Measurements from ENCODE around the gene THAP12. TPM values are rescaled to one million over a fixed set of nuclear protein-coding genes. Genes with fewer than 3 reads are reported as not detected.
"Not testable (repeated sequence)": the region's sequence is repeated elsewhere in the genome, so short reads cannot be mapped to it uniquely, and the experiment has no call there.

The THAP12 gene
- total RNA-seq, 2 experiments from 2014 or later, result 51.1 to 52.9 TPM

GRCh38 chr11:76330651-76331050, 50.3 kb downstream of the THAP12 start:
- no peak for DNase-seq
- no peak overlapping the region for H3K4me3 Mint-ChIP-seq
- H3K27me3 Mint-ChIP-seq, result peaks cover 3% of the 10 kb centered on the region
- ChIA-PET POLR2A (interaction anchor here (0.7 kb wide), 1 partner anchor 695 kb away, joined by 3 read pairs; no protein-coding TSS in a partner anchor), CTCF (no interaction called here)
- no peak overlapping the region for H3K27ac Mint-ChIP-seq
- H3K4me1 Mint-ChIP-seq, result peaks cover 7% of the 10 kb centered on the region
- H3K9me3 Mint-ChIP-seq, result peaks cover 17% of the 10 kb centered on the region
- H3K36me3 Mint-ChIP-seq (ENCODE audit: low read depth), result peaks cover 8% of the 10 kb centered on the region

GRCh38 chr11:76329983-76330382, 50.9 kb downstream of the THAP12 start:
- Mint-ChIP-seq H3K27ac (no peak overlapping the region), H3K4me3 (no peak overlapping the region), H3K27me3 (peaks cover 6% of the 10 kb centered on the region), H3K9me3 (peaks cover 12% of the 10 kb centered on the region), H3K4me1 (peaks cover 9% of the 10 kb centered on the region), H3K36me3 (ENCODE audit: low read depth) (peaks cover 5% of the 10 kb centered on the region)
- ChIA-PET CTCF (no interaction called here), POLR2A (no interaction called here)
- no peak for DNase-seq

GRCh38 chr11:76329084-76329648, 51.8 kb downstream of the THAP12 start:
- peaks cover 2% of the 10 kb centered on the region for H3K36me3 Mint-ChIP-seq (ENCODE audit: low read depth)
- peaks cover 7% of the 10 kb centered on the region for H3K9me3 Mint-ChIP-seq
- no peak for DNase-seq
- H3K27ac Mint-ChIP-seq, result no peak overlapping the region
- CTCF ChIA-PET, result interaction anchor here (1.0 kb wide), 1 partner anchor 10 kb away, joined by 3 read pairs; no protein-coding TSS in a partner anchor
- no peak overlapping the region for H3K4me3 Mint-ChIP-seq
- POLR2A ChIA-PET, result no interaction called here
- H3K4me1 Mint-ChIP-seq, result peaks cover 11% of the 10 kb centered on the region
- peaks cover 6% of the 10 kb centered on the region for H3K27me3 Mint-ChIP-seq

- peaks cover 8% of the 10 kb centered on the region for H3K27me3 Mint-ChIP-seq
- ChIA-PET CTCF (interaction anchor here (1.5 to 2.1 kb wide), 2 partner anchors 9 to 120 kb away, joined by 3 to 7 read pairs; no protein-coding TSS in a partner anchor), POLR2A (no interaction called here)
- H3K4me3 Mint-ChIP-seq, result no peak overlapping the region
- DNase-seq, result no peak
- no peaks in the 10 kb centered on the region for H3K9me3 Mint-ChIP-seq
- H3K4me1 Mint-ChIP-seq, result peaks cover 24% of the 10 kb centered on the region
- no peak overlapping the region for H3K27ac Mint-ChIP-seq
- no peaks in the 10 kb centered on the region for H3K36me3 Mint-ChIP-seq (ENCODE audit: low read depth)
Observed at GRCh38 chr11:76327756-76328388, 53.1 kb downstream of the THAP12 start.

- no peak overlapping the region for H3K27ac Mint-ChIP-seq
- ChIA-PET POLR2A (no interaction called here), CTCF (interaction anchor here (1.5 to 2.1 kb wide), 2 partner anchors 8 to 119 kb away, joined by 3 to 7 read pairs; no protein-coding TSS in a partner anchor)
- peaks cover 14% of the 10 kb centered on the region for H3K27me3 Mint-ChIP-seq
- DNase-seq, result no peak
- no peak overlapping the region for H3K4me3 Mint-ChIP-seq
- peaks cover 31% of the 10 kb centered on the region for H3K4me1 Mint-ChIP-seq
- no peaks in the 10 kb centered on the region for H3K9me3 Mint-ChIP-seq
- H3K36me3 Mint-ChIP-seq (ENCODE audit: low read depth), result no peaks in the 10 kb centered on the region
Observed at GRCh38 chr11:76327202-76327601, 53.7 kb downstream of the THAP12 start.

GRCh38 chr11:76325185-76325584, 55.7 kb downstream of the THAP12 start:
- H3K27me3 Mint-ChIP-seq, result peaks cover 29% of the 10 kb centered on the region
- CTCF ChIA-PET, result interaction anchor here (3.7 kb wide), 1 partner anchor 117 kb away, joined by 50 read pairs; the partner anchor contains the start of gene WNT11
- H3K4me3 Mint-ChIP-seq, result no peak overlapping the region
- no peak overlapping the region for H3K27ac Mint-ChIP-seq
- POLR2A ChIA-PET, result interaction anchor here (1.4 kb wide), 1 partner anchor 14 kb away, joined by 3 read pairs; no protein-coding TSS in a partner anchor
- no peak for DNase-seq
- no peaks in the 10 kb centered on the region for H3K36me3 Mint-ChIP-seq (ENCODE audit: low read depth)
- peaks cover 37% of the 10 kb centered on the region for H3K4me1 Mint-ChIP-seq
- H3K9me3 Mint-ChIP-seq, result no peaks in the 10 kb centered on the region

GRCh38 chr11:76323804-76324203, 57.1 kb downstream of the THAP12 start:
- Mint-ChIP-seq H3K27ac (peak overlapping the region; percentile 75), H3K9me3 (no peaks in the 10 kb centered on the region), H3K36me3 (ENCODE audit: low read depth) (no peaks in the 10 kb centered on the region), H3K4me3 (no peak overlapping the region), H3K4me1 (peaks cover 37% of the 10 kb centered on the region), H3K27me3 (peaks cover 36% of the 10 kb centered on the region)
- ChIA-PET CTCF (interaction anchor here (1.3 to 3.7 kb wide), 3 partner anchors 14 to 189 kb away, joined by 4 to 50 read pairs (median 6); partner anchors contain the start of gene WNT11), POLR2A (interaction anchor here (1.0 to 2.8 kb wide), 4 partner anchors 8 to 115 kb away, joined by 4 to 16 read pairs (median 8); partner anchors contain the start of genes GVQW3 and THAP12)
- no peak for DNase-seq

GRCh38 chr11:76323375-76323774, 57.6 kb downstream of the THAP12 start:
- ChIA-PET POLR2A (interaction anchor here (1.0 to 2.8 kb wide), 5 partner anchors 9 to 349 kb away, joined by 3 to 16 read pairs (median 4); partner anchors contain the start of genes GVQW3 and THAP12), CTCF (interaction anchor here (0.7 to 3.7 kb wide), 5 partner anchors 13 to 600 kb away, joined by 3 to 50 read pairs (median 4); partner anchors contain the start of gene WNT11)
- H3K4me1 Mint-ChIP-seq, result peaks cover 37% of the 10 kb centered on the region
- DNase-seq, result peak; percentile 40
- not testable (repeated sequence) for H3K36me3 Mint-ChIP-seq (ENCODE audit: low read depth); H3K4me3 Mint-ChIP-seq; H3K9me3 Mint-ChIP-seq
- peaks cover 36% of the 10 kb centered on the region for H3K27me3 Mint-ChIP-seq
- peak overlapping the region; percentile 75 for H3K27ac Mint-ChIP-seq

- Mint-ChIP-seq H3K4me3 (no peak overlapping the region), H3K36me3 (ENCODE audit: low read depth) (no peaks in the 10 kb centered on the region), H3K9me3 (no peaks in the 10 kb centered on the region), H3K27me3 (peaks cover 36% of the 10 kb centered on the region), H3K27ac (peak overlapping the region; percentile 75), H3K4me1 (peaks cover 37% of the 10 kb centered on the region)
- CTCF ChIA-PET, result interaction anchor here (0.7 to 3.7 kb wide), 7 partner anchors 13 to 600 kb away, joined by 3 to 50 read pairs (median 4); partner anchors contain the start of gene WNT11
- DNase-seq, result no peak
- POLR2A ChIA-PET, result interaction anchor here (1.0 to 2.8 kb wide), 5 partner anchors 58 to 349 kb away, joined by 3 to 16 read pairs (median 4); partner anchors contain the start of genes GVQW3 and THAP12
Observed at GRCh38 chr11:76322942-76323341, 58.0 kb downstream of the THAP12 start.

GRCh38 chr11:76322540-76322939, 58.4 kb downstream of the THAP12 start:
- POLR2A ChIA-PET, result interaction anchor here (1.0 to 2.8 kb wide), 5 partner anchors 58 to 350 kb away, joined by 3 to 16 read pairs (median 8); partner anchors contain the start of genes GVQW3 and THAP12
- peaks cover 36% of the 10 kb centered on the region for H3K4me1 Mint-ChIP-seq
- H3K9me3 Mint-ChIP-seq, result no peaks in the 10 kb centered on the region
- H3K36me3 Mint-ChIP-seq (ENCODE audit: low read depth), result no peaks in the 10 kb centered on the region
- no peak overlapping the region for H3K4me3 Mint-ChIP-seq
- CTCF ChIA-PET, result interaction anchor here (0.9 to 3.7 kb wide), 6 partner anchors 12 to 358 kb away, joined by 3 to 50 read pairs (median 4); partner anchors contain the start of gene WNT11
- peak overlapping the region; percentile 75 for H3K27ac Mint-ChIP-seq
- no peak for DNase-seq
- peaks cover 36% of the 10 kb centered on the region for H3K27me3 Mint-ChIP-seq

GRCh38 chr11:76321820-76322524, 59.0 kb downstream of the THAP12 start:
- CTCF ChIA-PET, result interaction anchor here (0.9 to 3.7 kb wide), 4 partner anchors 45 to 358 kb away, joined by 3 to 50 read pairs (median 6); partner anchors contain the start of gene WNT11
- Mint-ChIP-seq H3K36me3 (ENCODE audit: low read depth) (no peaks in the 10 kb centered on the region), H3K4me1 (peaks cover 30% of the 10 kb centered on the region), H3K27ac (no peak overlapping the region), H3K27me3 (peaks cover 36% of the 10 kb centered on the region), H3K4me3 (no peak overlapping the region), H3K9me3 (no peaks in the 10 kb centered on the region)
- POLR2A ChIA-PET, result interaction anchor here (1.0 to 2.8 kb wide), 5 partner anchors 59 to 350 kb away, joined by 3 to 16 read pairs (median 8); partner anchors contain the start of genes GVQW3 and THAP12
- no peak for DNase-seq

GRCh38 chr11:76321340-76321739, 59.6 kb downstream of the THAP12 start:
- no peak overlapping the region for H3K4me3 Mint-ChIP-seq
- POLR2A ChIA-PET, result interaction anchor here (2.5 to 2.7 kb wide), 2 partner anchors 87 to 114 kb away, joined by 8 to 12 read pairs; no protein-coding TSS in a partner anchor
- H3K4me1 Mint-ChIP-seq, result peaks cover 30% of the 10 kb centered on the region
- no peak for DNase-seq
- no peaks in the 10 kb centered on the region for H3K9me3 Mint-ChIP-seq
- peaks cover 38% of the 10 kb centered on the region for H3K27me3 Mint-ChIP-seq
- no peaks in the 10 kb centered on the region for H3K36me3 Mint-ChIP-seq (ENCODE audit: low read depth)
- CTCF ChIA-PET, result interaction anchor here (1.4 to 5.2 kb wide), 3 partner anchors 45 to 114 kb away, joined by 3 to 105 read pairs (median 50); partner anchors contain the start of gene WNT11
- H3K27ac Mint-ChIP-seq, result no peak overlapping the region
